A549 (cell line): Measurements from ENCODE around the gene HOXA10. TPM values are rescaled to one million over a fixed set of nuclear protein-coding genes. Genes with fewer than 3 reads are reported as not detected.

Source experiments
- ATAC-seq, 2 experiments: fragments of 200-7000 bp in 1 of 2; fragments of >200 bp in 1 of 2; cut with Nextera tagmentation in 1 of 2; cut with Tn5 transposase in 1 of 2; 3 replicates each; pipeline versions ENCODE4 v1.8.0 to v1.9.1; 2018 to 2020; ENCODE audit warnings: mild to moderate bottlenecking in 1 of 2, moderate library complexity in 1 of 2
- CTCF ChIA-PET: fragments of 300-600 bp; sonication (Branson Sonifier 250); formaldehyde crosslinking; extraction: SDS; loops from one replicate; lab custom pipeline; 2021; ENCODE audit warnings: antibody characterized with exemption, inconsistent platforms; lab: Yijun Ruan, JAX
- POLR2A ChIA-PET: fragments of 350-600 bp; formaldehyde crosslinking; extraction: SDS; loops from one replicate; lab custom pipeline; 2021; ENCODE audit warnings: antibody characterized with exemption, inconsistent platforms; lab: Yijun Ruan, JAX
- DNase-seq, 2 experiments: peaks; one replicate each; pipeline versions ENCODE4 v3.0.0 to v3.0.0-alpha.2; 2011 to 2016; ENCODE audit warnings: low read depth in 1 of 2, low spot score in 1 of 2
- FAIRE-seq: peaks from 2 replicates; lab custom pipeline; 2011; peaks lifted over from hg19 to GRCh38; lab: Jason Lieb, UNC
- H3K27ac ChIP-seq, 2 experiments: fragments of >200 bp; sonication (Bioruptor Twin); formaldehyde crosslinking; 3 replicates each; pipeline ENCODE4 v1.5.1; 2016 to 2017
- H3K4me1 ChIP-seq: fragments of >200 bp; sonication (Bioruptor Twin); formaldehyde crosslinking; 3 replicates; pipeline ENCODE4 v1.6.1; 2016
- H3K4me2 ChIP-seq: fragments of >200 bp; sonication (Bioruptor Twin); formaldehyde crosslinking; 3 replicates; pipeline ENCODE4 v1.6.1; 2016
- H3K4me3 ChIP-seq: fragments of >200 bp; sonication (Bioruptor Twin); formaldehyde crosslinking; 3 replicates; pipeline ENCODE4 v1.5.1; 2016
- H3K9me3 ChIP-seq: fragments of >200 bp; sonication (Bioruptor Twin); formaldehyde crosslinking; 3 replicates; pipeline ENCODE4 v1.6.1; 2016
- BHLHE40 ChIP-seq: IDR thresholded peaks from 2 replicates; pipeline ENCODE4 v1.6.1; 2012; ENCODE audit warnings: low read depth, low read length, inconsistent platforms
- CBX2 ChIP-seq: fragments of 200-600 bp; sonication (generic); IDR thresholded peaks from 2 replicates; pipeline ENCODE4 v1.6.1; 2016; ENCODE audit warnings: low read depth, mild to moderate bottlenecking, borderline replicate concordance
- CBX8 ChIP-seq: fragments of 200-600 bp; sonication (generic); IDR thresholded peaks from 2 replicates; pipeline ENCODE4 v1.6.1; 2016
- CHD4 ChIP-seq: fragments of 200-600 bp; sonication (generic); IDR thresholded peaks from 2 replicates; pipeline ENCODE4 v1.6.1; 2016; ENCODE audit warnings: antibody characterized with exemption, mild to moderate bottlenecking, borderline replicate concordance
- EHF ChIP-seq: fragments of 250-450 bp; sonication (Bioruptor Pico); IDR thresholded peaks from 2 replicates; pipeline ENCODE4 v1.5.0; 2020; ENCODE audit warnings: mild to moderate bottlenecking
- EHMT2 ChIP-seq: fragments of 200-600 bp; sonication (generic); IDR thresholded peaks from 2 replicates; pipeline ENCODE4 v1.6.1; 2016; ENCODE audit warnings: antibody characterized with exemption, low read depth, mild to moderate bottlenecking, moderate library complexity
- GATA3 ChIP-seq: IDR thresholded peaks from 2 replicates; pipeline ENCODE4 v1.6.1; 2012; ENCODE audit warnings: borderline replicate concordance
- HEYL ChIP-seq: fragments of 250-450 bp; sonication (Bioruptor Pico); IDR thresholded peaks from 2 replicates; pipeline ENCODE4 v1.8.0; 2021; ENCODE audit warnings: mild to moderate bottlenecking, moderate library complexity
- HOXB5 ChIP-seq: fragments of 250-450 bp; sonication (Bioruptor Pico); IDR thresholded peaks from 2 replicates; pipeline ENCODE4 v1.5.0; 2020; ENCODE audit warnings: mild to moderate bottlenecking, moderate library complexity
- KDM1A ChIP-seq: fragments of 200-600 bp; sonication (generic); IDR thresholded peaks from 2 replicates; pipeline ENCODE4 v1.6.1; 2016; ENCODE audit warnings: low read depth, mild to moderate bottlenecking
- KDM5A ChIP-seq: fragments of 200-600 bp; sonication (generic); IDR thresholded peaks from 2 replicates; pipeline ENCODE4 v1.6.1; 2016; ENCODE audit warnings: antibody characterized with exemption, mild to moderate bottlenecking
- MAZ ChIP-seq: fragments of 150-350 bp; IDR thresholded peaks from 2 replicates; pipeline ENCODE4 v1.6.1; 2014; ENCODE audit warnings: antibody characterized with exemption, low read depth, low read length, borderline replicate concordance
- MYC ChIP-seq: IDR thresholded peaks from 2 replicates; pipeline ENCODE4 v1.6.1; 2012; ENCODE audit warnings: mild to moderate bottlenecking, inconsistent platforms, low read length, improper control_type of control experiment, borderline replicate concordance
- NFE2L2 ChIP-seq: fragments of 150-350 bp; conservative IDR thresholded peaks from 2 replicates; pipeline ENCODE4 v1.6.1; 2014; ENCODE audit warnings: low read length
- RFX5 ChIP-seq: fragments of 450-650 bp; IDR thresholded peaks from 2 replicates; pipeline ENCODE4 v1.7.1; 2014; ENCODE audit warnings: antibody characterized with exemption, mild to moderate bottlenecking, moderate library complexity
- TFCP2L1 ChIP-seq: fragments of 250-450 bp; sonication (Bioruptor Pico); IDR thresholded peaks from 2 replicates; pipeline ENCODE4 v1.5.0; 2021; ENCODE audit warnings: mild to moderate bottlenecking
- TP53 ChIP-seq: fragments of 250-450 bp; sonication (Bioruptor Pico); IDR thresholded peaks from 2 replicates; pipeline ENCODE4 v1.5.0; 2021; ENCODE audit warnings: mild to moderate bottlenecking, moderate library complexity
- ZFP36 ChIP-seq: fragments of 450-650 bp; IDR thresholded peaks from 2 replicates; pipeline ENCODE4 v1.6.1; 2014; ENCODE audit warnings: borderline replicate concordance; ENCODE audit not compliant: partially characterized antibody
- ZNF302 ChIP-seq: fragments of 250-450 bp; sonication (Bioruptor Pico); IDR thresholded peaks from 2 replicates; pipeline ENCODE4 v1.9.0; 2021; ENCODE audit warnings: inconsistent platforms, mild to moderate bottlenecking, moderate library complexity
- ZSCAN20 ChIP-seq: fragments of 250-450 bp; sonication (Bioruptor Pico); IDR thresholded peaks from 2 replicates; pipeline ENCODE4 v1.8.0; 2022; ENCODE audit warnings: mild to moderate bottlenecking, moderate library complexity
- WGBS: methylation state at CpG from one replicate; pipeline ENCODE4 v1.1.6; 2017; ENCODE audit errors: missing lambda C conversion rate; 5-methylcytosine and 5-hydroxymethylcytosine counted together
- polyA plus RNA-seq, 4 experiments: library from polyadenylated mRNA; depleted of rRNA in 3 of 4; stranded (reverse); fragments of >200 nt; fragmentation: RNase III in 1 of 4; extraction: RNeasy Plus Mini Kit Qiagen cat#74134 plus additional on column Dnase treatment in 1 of 4; gene quantifications; 2 replicates in 3 of 4; 3 replicates in 1 of 4; pipeline ENCODE4 v1.2.3, GENCODE V29; 2011 to 2017
- TF ChIP-seq, protein P1 (sequence below): fragments of >200 bp; sonication (Bioruptor Twin); formaldehyde crosslinking; IDR thresholded peaks from 3 replicates; pipeline ENCODE4 v1.6.1; 2016
- TF ChIP-seq, protein P2 (sequence below): fragments of >200 bp; sonication (Bioruptor Twin); formaldehyde crosslinking; IDR thresholded peaks from 2 replicates; pipeline ENCODE4 v1.6.1; 2016
- TF ChIP-seq, protein P3 (sequence below): fragments of 250-450 bp; sonication (Bioruptor Pico); IDR thresholded peaks from 2 replicates; pipeline ENCODE4 v1.5.0; 2020; ENCODE audit warnings: low read depth, mild to moderate bottlenecking, moderate library complexity
- TF ChIP-seq, protein P4 (sequence below): fragments of >200 bp; sonication (Bioruptor Twin); formaldehyde crosslinking; IDR thresholded peaks from 3 replicates; pipeline ENCODE4 v1.5.1; 2016
- TF ChIP-seq, protein P5 (sequence below): fragments of 450-650 bp; IDR thresholded peaks from 2 replicates; pipeline ENCODE4 v1.6.1; 2014; ENCODE audit warnings: antibody characterized with exemption

The HOXA10 gene
- polyA plus RNA-seq, 2 of the 4 experiments (the other 2 are of a cell fraction) = 5.2 to 7.7 TPM

DNA sequence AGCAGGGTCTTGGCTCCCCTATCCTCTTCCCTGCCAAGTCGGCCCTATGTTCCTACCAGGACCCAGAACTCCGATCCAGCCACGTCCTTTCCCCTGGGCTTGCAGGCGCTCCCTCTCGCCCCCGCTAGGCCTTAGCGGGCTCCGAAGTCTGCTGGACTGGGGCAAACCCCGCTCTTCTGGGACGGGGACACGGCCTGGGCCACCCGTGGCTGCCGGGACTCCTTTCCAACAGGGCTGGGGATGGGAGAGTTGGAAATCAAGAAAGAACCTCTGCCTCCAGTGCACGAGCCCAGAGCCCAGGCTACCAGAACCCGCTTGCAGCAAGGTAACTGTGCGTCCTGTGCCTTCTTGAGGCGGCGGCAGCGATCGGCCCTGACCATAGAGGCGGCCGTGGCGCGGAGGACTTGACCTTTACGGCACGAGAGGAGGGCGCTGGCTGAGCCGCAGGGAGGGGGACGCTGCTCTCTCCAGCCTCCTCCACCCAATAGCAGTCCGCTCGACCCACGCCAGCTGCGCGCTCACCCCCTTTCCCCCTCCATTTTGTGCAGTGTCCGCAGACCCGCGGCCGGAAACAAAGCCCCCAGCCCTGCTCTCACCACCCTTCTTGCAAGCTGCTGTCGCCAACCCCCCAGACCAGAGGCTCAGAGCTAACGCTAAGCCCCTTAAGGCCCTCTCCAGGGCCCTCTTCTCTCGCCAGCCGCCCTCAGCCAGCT, 17.9 kb upstream of the HOXA10 start (continued):
- TF ChIP-seq EHF (CRISPR knock-in tag) (no peak), CBX8 (no peak)

DNA sequence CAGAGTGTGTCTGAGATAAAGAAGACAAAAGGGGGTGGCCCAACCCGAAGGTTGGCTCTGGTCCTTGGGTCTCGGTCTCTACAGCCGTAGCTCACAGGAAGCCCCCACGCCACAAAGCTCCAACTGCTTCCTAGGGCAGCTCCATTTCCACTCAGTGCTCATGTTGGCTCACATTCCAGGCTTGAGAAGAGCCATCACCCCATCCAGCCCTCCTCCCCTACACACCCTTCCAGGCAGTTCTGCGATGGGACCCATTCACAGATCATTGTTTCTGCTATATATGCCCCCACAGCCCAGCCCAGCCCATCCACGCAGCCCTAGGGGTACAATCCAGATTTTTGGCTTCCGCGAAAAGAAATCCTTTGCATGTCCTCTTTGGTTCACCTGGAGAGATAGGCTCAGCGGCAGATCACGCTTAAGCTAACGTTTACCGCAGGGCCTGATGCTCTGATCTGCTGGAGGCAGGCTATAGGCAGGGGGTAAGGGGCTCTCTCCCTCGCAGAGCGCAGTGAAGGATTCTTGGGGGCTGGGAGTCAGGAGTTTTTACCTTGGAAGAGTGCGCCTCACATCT, 17.1 kb upstream of the HOXA10 start:
- ATAC-seq (no peak), FAIRE-seq (no peak)
- Histone ChIP-seq H3K4me3 (no peak overlapping the region), H3K4me2 (no peak overlapping the region), H3K27ac (no peak overlapping the region), H3K9me3 (no peaks in the 10 kb centered on the region), H3K4me1 (peaks cover 4% of the 10 kb centered on the region; the same call in 1 of the 3 replicates)
- TF ChIP-seq NFE2L2 (no peak), TP53 (CRISPR knock-in tag) (no peak), EHMT2 (no peak), RFX5 (no peak), BHLHE40 (no peak), CHD4 (no peak), KDM5A (no peak), CBX2 (no peak), KDM1A (no peak), TFCP2L1 (CRISPR knock-in tag) (no peak), HOXB5 (CRISPR knock-in tag) (no peak), MYC (no peak), ZNF302 (CRISPR knock-in tag) (no peak), HEYL (CRISPR knock-in tag) (no peak)
- TF ChIP-seq, protein P1, sequence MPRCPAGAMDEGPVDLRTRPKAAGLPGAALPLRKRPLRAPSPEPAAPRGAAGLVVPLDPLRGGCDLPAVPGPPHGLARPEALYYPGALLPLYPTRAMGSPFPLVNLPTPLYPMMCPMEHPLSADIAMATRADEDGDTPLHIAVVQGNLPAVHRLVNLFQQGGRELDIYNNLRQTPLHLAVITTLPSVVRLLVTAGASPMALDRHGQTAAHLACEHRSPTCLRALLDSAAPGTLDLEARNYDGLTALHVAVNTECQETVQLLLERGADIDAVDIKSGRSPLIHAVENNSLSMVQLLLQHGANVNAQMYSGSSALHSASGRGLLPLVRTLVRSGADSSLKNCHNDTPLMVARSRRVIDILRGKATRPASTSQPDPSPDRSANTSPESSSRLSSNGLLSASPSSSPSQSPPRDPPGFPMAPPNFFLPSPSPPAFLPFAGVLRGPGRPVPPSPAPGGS = no peak
- TF ChIP-seq, all 56 proteins: peak for 0
- POLR2A ChIA-PET = no interaction called here
- WGBS = 91% methylated on average over 15 of the region's 15 CpGs
- CTCF ChIA-PET = interaction anchor here (0.8 to 3.8 kb wide), 4 partner anchors 12 to 829 kb away, joined by 3 to 30 read pairs (median 10); no protein-coding TSS in a partner anchor
- DNase-seq = no peak

DNA sequence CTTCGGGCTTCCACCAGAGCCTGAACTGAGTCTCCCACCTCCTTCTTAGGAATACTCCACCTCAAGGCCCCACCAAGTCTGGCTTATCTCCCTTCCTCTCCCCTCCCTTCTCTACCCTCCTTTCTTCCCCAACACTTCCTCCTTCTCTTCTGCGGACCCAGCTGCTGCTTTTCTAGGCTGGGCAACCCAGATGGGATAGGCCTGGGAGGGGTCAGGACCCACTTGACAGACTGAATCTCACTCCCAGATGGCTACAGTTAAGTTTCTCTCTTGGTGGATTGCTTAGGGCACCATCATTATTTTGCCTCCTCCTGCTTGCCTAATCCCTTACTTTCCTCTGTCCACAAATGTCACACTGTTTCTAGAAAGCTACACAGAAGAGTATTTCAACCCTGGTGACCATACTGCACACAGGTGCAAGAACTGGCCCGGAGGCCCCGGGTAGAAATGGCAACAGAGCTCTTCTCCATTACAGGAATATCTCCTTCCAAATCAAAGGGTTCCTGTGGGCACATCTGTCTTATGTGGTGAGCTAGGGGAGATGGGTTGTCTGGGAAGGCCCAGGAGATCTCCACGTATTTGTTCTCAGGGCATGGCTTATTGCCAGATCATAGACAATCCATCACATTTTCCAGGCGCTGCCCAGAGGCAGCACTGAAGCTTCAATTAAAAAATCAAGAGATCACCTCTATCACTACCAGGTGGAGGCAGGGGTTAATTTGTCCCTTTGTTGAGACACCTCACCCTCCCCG, 16.1 kb upstream of the HOXA10 start:
- Histone ChIP-seq H3K4me1 (peaks cover 6% of the 10 kb centered on the region; the same call in 1 of the 3 replicates), H3K9me3 (no peaks in the 10 kb centered on the region), H3K4me2 (no peak overlapping the region), H3K4me3 (no peak overlapping the region), H3K27ac (no peak overlapping the region)
- ATAC-seq (no peak), FAIRE-seq (no peak), DNase-seq (no peak)
- ChIA-PET CTCF (interaction anchor here (0.8 to 3.8 kb wide), 9 partner anchors 9 to 906 kb away, joined by 3 to 30 read pairs (median 4); partner anchors contain the start of gene HOXA13), POLR2A (no interaction called here)
- TF ChIP-seq GATA3 (no peak), KDM1A (no peak), MAZ (no peak), TFCP2L1 (CRISPR knock-in tag) (no peak), NFE2L2 (no peak), HOXB5 (CRISPR knock-in tag) (no peak), ZFP36 (no peak), ZSCAN20 (CRISPR knock-in tag) (no peak)
- TF ChIP-seq, protein P1 = no peak
- TF ChIP-seq, protein P2, sequence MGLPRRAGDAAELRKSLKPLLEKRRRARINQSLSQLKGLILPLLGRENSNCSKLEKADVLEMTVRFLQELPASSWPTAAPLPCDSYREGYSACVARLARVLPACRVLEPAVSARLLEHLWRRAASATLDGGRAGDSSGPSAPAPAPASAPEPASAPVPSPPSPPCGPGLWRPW = no peak
- TF ChIP-seq, protein P3, sequence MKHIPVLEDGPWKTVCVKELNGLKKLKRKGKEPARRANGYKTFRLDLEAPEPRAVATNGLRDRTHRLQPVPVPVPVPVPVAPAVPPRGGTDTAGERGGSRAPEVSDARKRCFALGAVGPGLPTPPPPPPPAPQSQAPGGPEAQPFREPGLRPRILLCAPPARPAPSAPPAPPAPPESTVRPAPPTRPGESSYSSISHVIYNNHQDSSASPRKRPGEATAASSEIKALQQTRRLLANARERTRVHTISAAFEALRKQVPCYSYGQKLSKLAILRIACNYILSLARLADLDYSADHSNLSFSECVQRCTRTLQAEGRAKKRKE = no peak
- TF ChIP-seq, protein P4, sequence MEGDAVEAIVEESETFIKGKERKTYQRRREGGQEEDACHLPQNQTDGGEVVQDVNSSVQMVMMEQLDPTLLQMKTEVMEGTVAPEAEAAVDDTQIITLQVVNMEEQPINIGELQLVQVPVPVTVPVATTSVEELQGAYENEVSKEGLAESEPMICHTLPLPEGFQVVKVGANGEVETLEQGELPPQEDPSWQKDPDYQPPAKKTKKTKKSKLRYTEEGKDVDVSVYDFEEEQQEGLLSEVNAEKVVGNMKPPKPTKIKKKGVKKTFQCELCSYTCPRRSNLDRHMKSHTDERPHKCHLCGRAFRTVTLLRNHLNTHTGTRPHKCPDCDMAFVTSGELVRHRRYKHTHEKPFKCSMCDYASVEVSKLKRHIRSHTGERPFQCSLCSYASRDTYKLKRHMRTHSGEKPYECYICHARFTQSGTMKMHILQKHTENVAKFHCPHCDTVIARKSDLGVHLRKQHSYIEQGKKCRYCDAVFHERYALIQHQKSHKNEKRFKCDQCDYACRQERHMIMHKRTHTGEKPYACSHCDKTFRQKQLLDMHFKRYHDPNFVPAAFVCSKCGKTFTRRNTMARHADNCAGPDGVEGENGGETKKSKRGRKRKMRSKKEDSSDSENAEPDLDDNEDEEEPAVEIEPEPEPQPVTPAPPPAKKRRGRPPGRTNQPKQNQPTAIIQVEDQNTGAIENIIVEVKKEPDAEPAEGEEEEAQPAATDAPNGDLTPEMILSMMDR = no peak
- TF ChIP-seq, protein P5, sequence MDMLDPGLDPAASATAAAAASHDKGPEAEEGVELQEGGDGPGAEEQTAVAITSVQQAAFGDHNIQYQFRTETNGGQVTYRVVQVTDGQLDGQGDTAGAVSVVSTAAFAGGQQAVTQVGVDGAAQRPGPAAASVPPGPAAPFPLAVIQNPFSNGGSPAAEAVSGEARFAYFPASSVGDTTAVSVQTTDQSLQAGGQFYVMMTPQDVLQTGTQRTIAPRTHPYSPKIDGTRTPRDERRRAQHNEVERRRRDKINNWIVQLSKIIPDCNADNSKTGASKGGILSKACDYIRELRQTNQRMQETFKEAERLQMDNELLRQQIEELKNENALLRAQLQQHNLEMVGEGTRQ = no peak
- WGBS = 76% methylated on average over 7 of the region's 7 CpGs
